Endothelial cell of umbilical vein (primary cell): ENCODE results near the gene SLC26A11.

Experiments
- FOS ChIP-seq: IDR thresholded peaks from 2 replicates; pipeline ENCODE4 v1.6.1; 2011; ENCODE audit warnings: mild to moderate bottlenecking, low read length, moderate library complexity, borderline replicate concordance; ENCODE audit not compliant: insufficient read depth
- JUN ChIP-seq: IDR thresholded peaks from 2 replicates; pipeline ENCODE4 v1.6.1; 2011; ENCODE audit warnings: borderline replicate concordance, low read depth; ENCODE audit not compliant: insufficient read length, insufficient read depth
- MYC ChIP-seq: IDR thresholded peaks from one replicate; pipeline ENCODE4 v1.6.1; 2011; ENCODE audit warnings: mild to moderate bottlenecking, low read depth, low read length
- POLR2A ChIP-seq: IDR thresholded peaks from 2 replicates; pipeline ENCODE4 v1.6.1; 2012; ENCODE audit warnings: low read depth, mild to moderate bottlenecking, control low read depth, low read length
- TF ChIP-seq, protein P1 (sequence below), 2 donors: IDR thresholded peaks; 1 replicate in 1 of 2; 2 replicates in 1 of 2; pipeline ENCODE4 v1.5.1; 2011; ENCODE audit warnings: low read length in 2 of 2, mild to moderate bottlenecking in 2 of 2, moderate library complexity in 2 of 2, control low read depth in 1 of 2, inconsistent platforms in 1 of 2, low read depth in 1 of 2; ENCODE audit not compliant: insufficient read depth in 1 of 2; ENCODE audit errors: extremely low read depth in 1 of 2

DNA sequence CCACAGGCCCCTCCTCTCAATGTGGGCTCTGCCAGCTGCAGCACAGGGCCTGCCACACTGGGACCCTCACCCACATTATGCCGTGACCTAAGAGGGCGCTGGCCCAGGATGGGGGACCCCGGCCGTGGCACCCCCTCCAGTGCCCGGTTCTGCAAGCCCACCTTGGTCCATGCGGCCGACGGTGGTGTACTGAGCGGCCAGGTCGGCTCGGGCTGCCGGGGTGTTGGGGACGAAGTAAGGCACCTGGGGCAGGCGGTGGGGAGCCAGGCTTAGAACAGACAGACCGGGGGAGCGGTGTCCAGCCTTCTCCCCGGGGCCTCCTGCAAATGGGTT lies 6.6 kb upstream of the SLC26A11 start:
- TF ChIP-seq MYC (no peak), POLR2A (no peak), FOS (no peak), JUN (no peak)
- TF ChIP-seq, protein P1, sequence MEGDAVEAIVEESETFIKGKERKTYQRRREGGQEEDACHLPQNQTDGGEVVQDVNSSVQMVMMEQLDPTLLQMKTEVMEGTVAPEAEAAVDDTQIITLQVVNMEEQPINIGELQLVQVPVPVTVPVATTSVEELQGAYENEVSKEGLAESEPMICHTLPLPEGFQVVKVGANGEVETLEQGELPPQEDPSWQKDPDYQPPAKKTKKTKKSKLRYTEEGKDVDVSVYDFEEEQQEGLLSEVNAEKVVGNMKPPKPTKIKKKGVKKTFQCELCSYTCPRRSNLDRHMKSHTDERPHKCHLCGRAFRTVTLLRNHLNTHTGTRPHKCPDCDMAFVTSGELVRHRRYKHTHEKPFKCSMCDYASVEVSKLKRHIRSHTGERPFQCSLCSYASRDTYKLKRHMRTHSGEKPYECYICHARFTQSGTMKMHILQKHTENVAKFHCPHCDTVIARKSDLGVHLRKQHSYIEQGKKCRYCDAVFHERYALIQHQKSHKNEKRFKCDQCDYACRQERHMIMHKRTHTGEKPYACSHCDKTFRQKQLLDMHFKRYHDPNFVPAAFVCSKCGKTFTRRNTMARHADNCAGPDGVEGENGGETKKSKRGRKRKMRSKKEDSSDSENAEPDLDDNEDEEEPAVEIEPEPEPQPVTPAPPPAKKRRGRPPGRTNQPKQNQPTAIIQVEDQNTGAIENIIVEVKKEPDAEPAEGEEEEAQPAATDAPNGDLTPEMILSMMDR (IDR thresholded peaks at IDR 0.05; ENCODE audit: extremely low read depth in 1 of 2, insufficient read depth in 1 of 2, low read depth in 1 of 2, low read length in 2 of 2) = no peak
